Measurements from ENCODE around the gene RAB3D.
"Not testable (repeated sequence)": the region's sequence is repeated elsewhere in the genome, so short reads cannot be mapped to it uniquely, and the experiment has no call there.

Gene RAB3D, protein sequence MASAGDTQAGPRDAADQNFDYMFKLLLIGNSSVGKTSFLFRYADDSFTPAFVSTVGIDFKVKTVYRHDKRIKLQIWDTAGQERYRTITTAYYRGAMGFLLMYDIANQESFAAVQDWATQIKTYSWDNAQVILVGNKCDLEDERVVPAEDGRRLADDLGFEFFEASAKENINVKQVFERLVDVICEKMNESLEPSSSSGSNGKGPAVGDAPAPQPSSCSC

GRCh38 chr19:11339254-11340098, at the start of gene RAB3D:
RAB3D (minus strand) TSS chr19:11339657; CDS start chr19:11337399, 2,258 bp downstream.
- peak; percentile 79 to 81 for DNase-seq

GRCh38 chr19:11387162-11388034, 47.9 kb upstream of the RAB3D start:
- no peak for DNase-seq

DNA sequence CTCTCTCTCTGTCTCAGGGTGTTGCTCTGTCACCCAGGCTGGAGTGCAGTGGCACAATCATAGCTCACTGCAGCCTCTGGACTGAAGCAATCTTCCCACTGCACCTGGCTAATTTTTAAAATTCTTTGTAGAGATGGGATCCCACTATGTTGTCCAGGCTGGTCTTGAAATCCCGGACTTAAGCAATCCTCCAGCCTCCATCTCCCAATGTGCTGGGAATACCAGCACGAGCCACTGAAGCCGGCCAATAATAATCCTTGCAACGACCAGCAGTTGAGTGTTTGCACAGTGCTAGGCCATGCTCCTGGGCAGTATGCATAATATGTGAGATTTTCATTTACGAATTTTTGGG, 45.3 kb upstream of the RAB3D start:
- no peak for DNase-seq

DNA sequence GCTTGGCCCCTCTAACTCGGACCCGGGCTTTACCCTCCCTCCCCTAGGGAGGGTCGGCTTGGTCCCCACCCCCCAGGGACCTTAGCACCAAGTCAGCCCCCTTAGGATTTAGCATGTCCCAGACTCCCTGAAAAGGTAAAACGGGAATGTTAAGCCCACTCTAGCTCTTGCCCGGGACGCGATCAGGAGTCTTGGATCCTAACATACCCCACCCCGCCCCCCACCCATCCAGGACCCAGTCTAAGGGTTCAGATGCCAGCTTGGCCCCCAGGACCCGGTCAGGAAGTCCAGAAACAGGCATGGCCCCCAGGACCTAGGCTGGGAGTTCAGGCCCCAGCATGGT, 44.2 kb upstream of the RAB3D start:
- DNase-seq, result no peak

GRCh38 chr19:11382898-11383705, 43.6 kb upstream of the RAB3D start:
- DNase-seq, result no peak

DNA sequence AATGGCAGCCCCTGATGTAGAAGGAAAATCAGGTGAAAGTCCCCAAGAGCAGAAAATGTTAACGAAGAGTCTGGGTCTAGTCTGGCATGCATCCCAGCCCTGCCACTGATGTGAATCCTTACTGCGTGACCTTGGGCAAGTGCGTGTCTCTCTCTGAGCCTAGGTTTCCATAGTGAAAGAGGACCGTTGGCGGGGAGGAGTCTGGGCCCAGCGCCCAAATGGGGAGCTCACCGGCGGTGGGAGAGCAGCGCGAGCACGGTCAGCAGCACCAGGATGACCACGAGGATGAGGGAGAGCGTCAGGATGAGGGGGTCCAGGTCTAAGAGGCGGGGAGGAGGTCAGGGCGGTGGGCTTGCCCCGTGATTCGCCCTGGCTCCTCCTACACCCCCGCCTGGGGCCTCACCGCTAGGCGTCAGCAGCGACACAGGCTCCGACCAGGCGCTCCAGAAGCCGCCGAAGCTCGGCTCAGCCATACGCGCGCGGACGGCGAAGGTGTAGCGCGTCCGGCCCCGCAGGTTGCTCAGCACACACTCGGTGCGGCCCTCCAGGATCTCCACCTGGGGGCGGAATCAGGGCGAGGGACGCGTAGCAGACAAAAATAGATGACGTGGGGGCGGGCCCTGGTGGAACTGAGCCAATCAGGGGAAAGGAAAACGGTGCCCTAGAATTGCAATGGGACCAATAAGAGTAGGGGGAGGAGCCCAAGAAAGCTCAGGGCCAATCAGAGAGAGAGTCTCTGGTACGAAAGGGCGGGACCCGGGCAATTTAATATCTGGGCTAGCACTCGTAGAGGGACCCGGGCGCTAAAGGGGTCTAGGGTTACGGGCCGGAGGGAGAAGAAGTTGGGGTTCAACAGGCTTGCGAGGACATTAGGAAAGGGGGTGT, 41.4 kb upstream of the RAB3D start:
- peak; percentile 87 to 95 for DNase-seq

DNA sequence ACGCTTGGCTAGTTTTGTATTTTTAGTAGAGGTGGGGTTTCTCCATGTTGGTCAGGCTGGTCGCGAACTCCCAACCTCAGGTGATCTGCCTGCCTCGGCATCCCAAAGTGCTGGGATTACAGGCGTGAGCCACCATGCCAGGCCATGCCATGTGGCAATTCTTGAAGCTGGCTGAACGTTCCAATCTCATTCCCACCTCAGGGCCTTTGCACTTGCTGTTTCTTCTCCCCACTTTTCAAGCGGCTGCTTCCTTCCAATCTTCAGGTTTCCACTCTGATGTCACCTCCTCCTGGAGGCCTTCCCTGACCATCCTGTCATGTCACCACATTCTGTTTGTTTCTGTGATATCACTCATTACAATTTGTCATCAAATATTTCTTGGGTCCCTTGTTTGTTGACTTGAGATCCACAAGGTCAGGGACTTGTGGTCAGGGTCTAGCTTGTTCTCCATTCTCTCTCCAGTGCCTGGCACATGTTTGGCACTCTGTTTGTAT, 40.4 kb upstream of the RAB3D start:
- DNase-seq, result no peak

- not testable (repeated sequence) for DNase-seq
Measured at GRCh38 chr19:11379269-11379845, 39.9 kb upstream of the RAB3D start.

GRCh38 chr19:11378319-11379189, 39.1 kb upstream of the RAB3D start:
- DNase-seq, result peak in 1 of 2 donors; percentile 36

DNA sequence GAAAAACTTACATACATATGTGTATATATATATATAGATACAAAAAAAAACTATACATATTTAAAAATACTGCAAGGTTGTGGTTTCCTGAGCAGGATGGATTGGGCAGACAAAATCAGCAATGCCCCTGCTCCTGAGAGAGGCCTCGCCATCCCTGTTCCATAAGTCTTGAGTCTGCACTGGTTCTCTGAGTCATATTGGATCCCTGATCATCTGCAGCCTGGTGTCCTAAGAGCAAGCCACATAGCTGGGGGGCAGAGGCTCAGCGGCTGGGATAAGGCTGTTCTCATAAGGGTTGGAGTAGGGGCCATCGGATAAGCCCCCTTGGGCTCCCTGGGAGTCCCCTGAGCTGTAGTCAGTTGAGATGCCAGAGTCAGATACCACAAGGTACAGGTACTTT, 38.3 kb upstream of the RAB3D start:
- DNase-seq, result no peak

DNA sequence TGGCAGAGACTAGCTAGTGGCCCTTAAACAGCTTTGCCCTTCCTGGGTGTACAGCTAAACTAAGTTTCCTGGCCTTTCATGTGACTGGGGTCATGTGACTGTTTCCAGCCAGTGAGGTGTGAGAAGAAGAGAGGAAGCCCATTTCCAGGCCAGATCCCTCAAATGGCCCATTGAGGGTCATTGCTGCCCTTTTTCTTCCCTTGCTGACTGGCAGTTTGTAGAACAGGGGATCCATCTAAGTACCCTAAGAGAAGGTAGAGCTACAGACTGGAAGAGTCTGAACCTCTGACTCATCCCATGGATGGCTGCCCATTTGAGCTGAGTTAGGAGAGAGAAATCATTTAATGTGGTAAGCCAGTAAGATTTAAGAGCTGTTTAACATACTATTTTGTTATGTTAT, 37.8 kb upstream of the RAB3D start:
- peak in 1 of 2 donors; percentile 36 for DNase-seq

DNA sequence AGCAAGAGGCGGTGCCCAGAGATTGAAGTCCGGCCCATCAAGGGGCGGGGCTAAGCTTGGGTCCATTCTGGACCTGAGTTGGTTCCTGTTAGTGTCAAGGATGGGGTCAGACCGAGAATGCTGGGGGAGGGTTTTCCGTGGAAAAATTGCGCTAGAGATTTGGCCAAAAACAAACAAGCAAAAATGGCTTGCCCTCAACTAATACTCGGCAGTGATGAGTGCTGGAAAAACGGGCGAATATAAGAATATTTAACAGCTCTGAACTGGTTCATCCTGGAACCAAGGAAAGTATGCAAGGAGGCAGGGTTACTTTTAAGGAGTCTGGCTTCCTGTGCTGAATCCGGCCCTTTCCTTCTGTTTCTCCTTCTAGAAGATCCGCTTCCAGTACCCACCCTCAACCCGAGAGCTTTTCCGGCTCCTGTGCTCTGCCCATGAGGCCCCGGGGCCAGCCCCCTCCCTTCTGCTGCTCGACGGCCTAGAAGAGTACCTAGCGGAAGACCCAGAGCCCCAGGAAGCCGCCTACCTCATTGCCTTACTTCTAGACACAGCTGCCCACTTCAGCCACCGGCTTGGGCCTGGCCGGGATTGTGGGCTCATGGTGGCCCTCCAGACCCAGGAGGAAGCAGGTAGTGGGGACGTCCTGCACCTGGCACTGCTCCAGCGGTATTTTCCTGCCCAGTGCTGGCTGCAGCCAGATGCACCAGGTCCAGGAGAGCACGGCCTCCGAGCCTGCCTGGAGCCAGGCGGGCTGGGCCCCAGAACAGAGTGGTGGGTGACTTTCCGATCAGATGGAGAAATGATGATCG, 35.9 kb upstream of the RAB3D start:
- DNase-seq, result peak in 1 of 2 donors; percentile 65

DNA sequence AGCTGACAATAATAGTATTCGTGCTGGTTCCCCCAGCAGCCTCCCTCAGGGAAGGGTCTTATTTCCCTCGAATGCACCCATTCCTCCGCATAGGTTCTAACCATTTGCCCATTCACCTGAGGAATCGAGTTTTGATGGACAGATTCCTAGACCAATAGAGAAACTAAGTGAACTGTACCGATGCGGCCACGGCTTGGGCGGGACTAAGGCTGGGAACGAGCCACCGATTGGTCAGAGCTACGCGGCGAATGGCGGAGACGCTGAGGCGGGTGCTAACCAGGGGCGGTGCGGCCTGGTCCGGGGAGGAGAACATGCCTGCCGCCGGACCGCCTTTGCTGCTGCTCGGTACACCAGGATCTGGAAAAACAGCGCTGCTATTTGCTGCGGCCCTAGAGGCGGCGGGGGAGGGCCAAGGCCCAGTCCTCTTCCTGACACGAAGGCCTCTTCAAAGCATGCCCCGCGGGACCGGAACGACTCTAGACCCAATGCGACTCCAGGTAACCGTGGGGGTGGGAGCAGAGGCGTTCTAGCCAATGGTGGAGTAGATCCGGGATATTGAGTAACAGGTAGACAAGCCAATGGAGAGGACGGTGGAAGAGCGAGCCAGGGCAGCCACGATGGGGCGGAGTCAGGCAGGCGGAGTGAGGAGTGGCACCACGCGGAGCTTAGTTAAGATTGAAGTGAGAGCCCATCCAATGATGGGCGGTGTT, 35.1 kb upstream of the RAB3D start, which contains the start of gene SWSAP1:
Gene SWSAP1 (plus strand): TSS at position 234 of the 710 bp plus-strand sequence. CDS start 15 bp downstream, at position 249.
- peak; percentile 99 to 100 for DNase-seq

GRCh38 chr19:11373885-11374432, 34.5 kb upstream of the RAB3D start:
- no peak for DNase-seq

GRCh38 chr19:11373166-11373884, 33.9 kb upstream of the RAB3D start:
- DNase-seq, result peak; percentile 29 to 54

DNA sequence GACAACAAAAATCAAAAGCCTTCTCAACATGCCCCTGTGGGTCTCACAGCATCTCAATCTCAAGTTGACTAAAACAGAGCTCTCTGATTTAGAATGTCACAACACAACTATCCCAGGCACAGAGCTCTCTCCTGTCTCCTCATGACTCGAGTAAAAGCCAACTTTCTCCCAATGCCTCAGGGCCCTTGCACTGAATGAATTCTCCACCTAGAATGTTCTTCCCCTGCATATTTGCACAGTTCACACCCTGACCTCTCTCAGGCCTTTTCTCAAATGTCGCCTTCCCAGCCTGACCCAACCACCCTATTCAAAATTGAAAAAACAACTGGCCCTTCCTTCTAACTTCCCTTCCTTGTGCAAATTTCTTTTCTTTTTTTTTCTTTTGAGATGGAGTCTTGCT, 31.3 kb upstream of the RAB3D start:
- no peak for DNase-seq

DNA sequence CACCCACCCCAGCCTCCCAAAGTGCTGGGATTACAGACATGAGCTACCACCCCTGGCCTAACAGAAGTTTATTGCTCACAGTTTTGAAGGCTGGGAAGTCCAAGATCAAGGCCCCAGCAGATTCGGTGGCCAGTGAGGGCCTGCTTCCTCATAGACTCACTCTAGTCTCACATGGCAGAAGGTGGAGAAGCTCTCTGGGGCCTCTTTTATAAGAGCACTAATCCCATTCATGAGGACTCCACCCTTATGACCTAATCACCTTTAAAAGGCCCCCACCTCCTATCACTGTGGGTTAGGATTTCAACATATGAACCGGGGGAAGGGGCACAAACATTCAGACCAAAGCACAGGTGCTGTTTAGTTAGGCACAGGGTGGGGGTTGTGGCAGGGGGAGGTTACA, 28.1 kb upstream of the RAB3D start:
- DNase-seq, result no peak

All from hippocampal formation (tissue), 2 donors.